Endothelial cell of umbilical vein (primary cell): Measurements from ENCODE around the gene ITGB3.

Experiments
- EZH2 ChIP-seq: IDR thresholded peaks from 2 replicates; pipeline ENCODE4 v1.6.1; 2012; ENCODE audit warnings: borderline replicate concordance, low read depth, mild to moderate bottlenecking, moderate library complexity, low read length, inconsistent platforms; ENCODE audit not compliant: severe bottlenecking
- FOS ChIP-seq: IDR thresholded peaks from 2 replicates; pipeline ENCODE4 v1.6.1; 2011; ENCODE audit warnings: mild to moderate bottlenecking, low read length, moderate library complexity, borderline replicate concordance; ENCODE audit not compliant: insufficient read depth
- JUN ChIP-seq: IDR thresholded peaks from 2 replicates; pipeline ENCODE4 v1.6.1; 2011; ENCODE audit warnings: borderline replicate concordance, low read depth; ENCODE audit not compliant: insufficient read length, insufficient read depth
- POLR2A ChIP-seq: IDR thresholded peaks from 2 replicates; pipeline ENCODE4 v1.6.1; 2012; ENCODE audit warnings: low read depth, mild to moderate bottlenecking, control low read depth, low read length
- POLR2AphosphoS5 ChIP-seq: IDR thresholded peaks from 2 replicates; pipeline ENCODE4 v1.6.1; 2012; ENCODE audit warnings: low read depth, mild to moderate bottlenecking, control low read depth, low read length, moderate library complexity; ENCODE audit not compliant: insufficient read depth
- TF ChIP-seq, protein P1 (sequence below), 2 donors: IDR thresholded peaks; 1 replicate in 1 of 2; 2 replicates in 1 of 2; pipeline ENCODE4 v1.5.1; 2011; ENCODE audit warnings: low read length in 2 of 2, mild to moderate bottlenecking in 2 of 2, moderate library complexity in 2 of 2, control low read depth in 1 of 2, inconsistent platforms in 1 of 2, low read depth in 1 of 2; ENCODE audit not compliant: insufficient read depth in 1 of 2; ENCODE audit errors: extremely low read depth in 1 of 2
- TF ChIP-seq, protein P2 (sequence below): IDR thresholded peaks from 2 replicates; pipeline ENCODE4 v1.6.1; 2011; ENCODE audit not compliant: insufficient read depth, insufficient read length

DNA sequence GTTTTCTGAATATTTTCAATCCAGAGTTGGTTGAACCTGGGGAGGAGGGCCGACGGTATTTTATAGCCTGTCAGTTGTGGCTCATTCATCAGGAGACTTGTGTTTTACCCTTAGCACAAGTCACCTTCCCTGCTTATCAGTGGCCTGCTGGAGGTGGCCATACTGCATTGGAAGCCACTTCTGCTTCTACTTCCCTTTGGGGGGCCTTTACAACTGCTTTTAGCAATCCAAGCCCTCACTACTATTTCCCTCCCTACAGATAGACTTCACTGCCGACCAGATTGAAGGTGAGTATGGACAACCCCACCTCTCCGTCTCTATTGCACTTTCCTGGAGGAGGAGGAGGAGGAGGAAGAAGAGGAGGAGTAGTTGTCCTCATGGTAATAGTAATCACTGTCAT, 40.1 kb upstream of the ITGB3 start:
- TF ChIP-seq POLR2AphosphoS5 (no peak), EZH2 (no peak), POLR2A (no peak), JUN (no peak), FOS (no peak)
- TF ChIP-seq, protein P1, sequence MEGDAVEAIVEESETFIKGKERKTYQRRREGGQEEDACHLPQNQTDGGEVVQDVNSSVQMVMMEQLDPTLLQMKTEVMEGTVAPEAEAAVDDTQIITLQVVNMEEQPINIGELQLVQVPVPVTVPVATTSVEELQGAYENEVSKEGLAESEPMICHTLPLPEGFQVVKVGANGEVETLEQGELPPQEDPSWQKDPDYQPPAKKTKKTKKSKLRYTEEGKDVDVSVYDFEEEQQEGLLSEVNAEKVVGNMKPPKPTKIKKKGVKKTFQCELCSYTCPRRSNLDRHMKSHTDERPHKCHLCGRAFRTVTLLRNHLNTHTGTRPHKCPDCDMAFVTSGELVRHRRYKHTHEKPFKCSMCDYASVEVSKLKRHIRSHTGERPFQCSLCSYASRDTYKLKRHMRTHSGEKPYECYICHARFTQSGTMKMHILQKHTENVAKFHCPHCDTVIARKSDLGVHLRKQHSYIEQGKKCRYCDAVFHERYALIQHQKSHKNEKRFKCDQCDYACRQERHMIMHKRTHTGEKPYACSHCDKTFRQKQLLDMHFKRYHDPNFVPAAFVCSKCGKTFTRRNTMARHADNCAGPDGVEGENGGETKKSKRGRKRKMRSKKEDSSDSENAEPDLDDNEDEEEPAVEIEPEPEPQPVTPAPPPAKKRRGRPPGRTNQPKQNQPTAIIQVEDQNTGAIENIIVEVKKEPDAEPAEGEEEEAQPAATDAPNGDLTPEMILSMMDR (IDR thresholded peaks at IDR 0.05; ENCODE audit: extremely low read depth in 1 of 2, insufficient read depth in 1 of 2, low read depth in 1 of 2, low read length in 2 of 2), result no peak
- TF ChIP-seq, protein P2, sequence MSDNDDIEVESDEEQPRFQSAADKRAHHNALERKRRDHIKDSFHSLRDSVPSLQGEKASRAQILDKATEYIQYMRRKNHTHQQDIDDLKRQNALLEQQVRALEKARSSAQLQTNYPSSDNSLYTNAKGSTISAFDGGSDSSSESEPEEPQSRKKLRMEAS, result no peak
